Measurements from ENCODE around the gene TIAM1. TPM values are rescaled to one million over a fixed set of nuclear protein-coding genes. Genes with fewer than 3 reads are reported as not detected.

The TIAM1 gene
- total and polyA plus RNA-seq, 2 of the 8 experiments (the other 6 are each of a cell fraction or from before 2014, with no cell fraction given) = 10.1 to 30.7 TPM

GRCh38 chr21:31235671-31236450, 108.2 kb downstream of the TIAM1 start (continued):
- TF ChIP-seq POU5F1 (IDR thresholded peaks at IDR 0.05; ENCODE audit: low read depth, low read length) = no peak
- no peak for TF ChIP-seq CHD7 (IDR thresholded peaks at IDR 0.05; ENCODE audit: insufficient replicate concordance, low read length)
- no peak for TF ChIP-seq SP2 (IDR thresholded peaks at IDR 0.05; ENCODE audit: low read length)
